ENCODE results near the gene IL25. TPM values are rescaled to one million over a fixed set of nuclear protein-coding genes. Genes with fewer than 3 reads are reported as not detected.

The IL25 gene
- total and polyA plus RNA-seq, 10 of the 15 experiments (the other 5 are each of a cell fraction or from before 2014, with no cell fraction given) = not detected

GRCh38 chr14:23327947-23328744 is 44.5 kb upstream of the IL25 start:
- 42% methylated on average over 4 of the region's 4 CpGs for WGBS (ENCODE audit: insufficient coverage, insufficient replicate concordance, low lambda C conversion rate, missing lambda C conversion rate)
- H3K4me3 ChIP-seq = no peak overlapping the region
- RAD21 ChIA-PET (ENCODE audit: unreplicated experiment) = interaction anchor here (1.1 to 2.1 kb wide), 3 partner anchors 18 to 60 kb away, joined by 3 to 10 read pairs (median 5); no protein-coding TSS in a partner anchor
- in situ Hi-C loops (cut with MboI) (no loop called here), intact Hi-C loops (cut with micrococcal nuclease; ENCODE audit: unreplicated experiment) (loop anchor here (1.0 to 2.0 kb wide), 2 partner anchors 52 to 63 kb away; no protein-coding TSS in a partner anchor)
- BruUV-seq (replicated peaks) = no TSS peak
- H3K79me2 ChIP-seq (ENCODE audit: control insufficient read depth, insufficient read depth, low read length) = peaks cover 5% of the 10 kb centered on the region
- no peak for TF ChIP-seq BHLHE40 (IDR thresholded peaks at IDR 0.05; ENCODE audit: borderline replicate concordance in 1 of 2, low read depth in 2 of 2, low read length in 1 of 2)
- 0 out of 2 replicates have a peak, but pooled peaks have one; percentile 5 for TF ChIP-seq BACH1 (IDR thresholded peaks at IDR 0.05; ENCODE audit: borderline replicate concordance)
- no peak for TF ChIP-seq NFIC (IDR thresholded peaks at IDR 0.05; ENCODE audit: low read depth, low read length)
- TF ChIP-seq RAD21 (IDR thresholded peaks at IDR 0.05; ENCODE audit: insufficient read depth, low read depth, low read length) = peak; percentile 77
- TF ChIP-seq SMC3 (IDR thresholded peaks at IDR 0.05; ENCODE audit: borderline replicate concordance, low read length) = peak; percentile 61; the same call in 1 of the 2 replicates
- no peak for TF ChIP-seq EED (IDR thresholded peaks at IDR 0.05; ENCODE audit: low read depth)
- TF ChIP-seq, protein P1, sequence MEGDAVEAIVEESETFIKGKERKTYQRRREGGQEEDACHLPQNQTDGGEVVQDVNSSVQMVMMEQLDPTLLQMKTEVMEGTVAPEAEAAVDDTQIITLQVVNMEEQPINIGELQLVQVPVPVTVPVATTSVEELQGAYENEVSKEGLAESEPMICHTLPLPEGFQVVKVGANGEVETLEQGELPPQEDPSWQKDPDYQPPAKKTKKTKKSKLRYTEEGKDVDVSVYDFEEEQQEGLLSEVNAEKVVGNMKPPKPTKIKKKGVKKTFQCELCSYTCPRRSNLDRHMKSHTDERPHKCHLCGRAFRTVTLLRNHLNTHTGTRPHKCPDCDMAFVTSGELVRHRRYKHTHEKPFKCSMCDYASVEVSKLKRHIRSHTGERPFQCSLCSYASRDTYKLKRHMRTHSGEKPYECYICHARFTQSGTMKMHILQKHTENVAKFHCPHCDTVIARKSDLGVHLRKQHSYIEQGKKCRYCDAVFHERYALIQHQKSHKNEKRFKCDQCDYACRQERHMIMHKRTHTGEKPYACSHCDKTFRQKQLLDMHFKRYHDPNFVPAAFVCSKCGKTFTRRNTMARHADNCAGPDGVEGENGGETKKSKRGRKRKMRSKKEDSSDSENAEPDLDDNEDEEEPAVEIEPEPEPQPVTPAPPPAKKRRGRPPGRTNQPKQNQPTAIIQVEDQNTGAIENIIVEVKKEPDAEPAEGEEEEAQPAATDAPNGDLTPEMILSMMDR (IDR thresholded peaks at IDR 0.05 in 2 of 3, conservative IDR thresholded peaks at IDR 0.05 in 1 of 3; ENCODE audit: control insufficient read depth in 2 of 3, extremely low read depth in 1 of 3, insufficient read depth in 1 of 3, low read depth in 3 of 3, low read length in 3 of 3) = peak; percentile 79 to 83 (median 82)
- TF ChIP-seq TBL1XR1 (IDR thresholded peaks at IDR 0.05; ENCODE audit: low read depth, low read length) = no peak
- TF ChIP-seq ZNF24 (IDR thresholded peaks at IDR 0.05) = no peak
- TF ChIP-seq NR2F1 (conservative IDR thresholded peaks at IDR 0.05) = no peak
- no peak overlapping the region for H3K4me2 ChIP-seq (ENCODE audit: control insufficient read depth, insufficient read depth)
- CTCF ChIA-PET = interaction anchor here (0.7 to 3.1 kb wide), 10 partner anchors 29 to 235 kb away, joined by 3 to 34 read pairs (median 7); partner anchors contain the start of gene NGDN
- peaks cover 1% of the 10 kb centered on the region; the same call in 1 of the 2 replicates for H3K4me1 ChIP-seq (ENCODE audit: control insufficient read depth, insufficient read depth, low read length)
- H3K27me3 ChIP-seq (replicated peaks in 1 of 2; ENCODE audit: control insufficient read depth in 2 of 2, insufficient read depth in 2 of 2, low read length in 1 of 2) = no peaks in the 10 kb centered on the region
- SMC1A ChIA-PET (ENCODE audit: uncharacterized antibody, unreplicated experiment) = interaction anchor here (0.6 to 2.1 kb wide), 4 partner anchors 19 to 321 kb away, joined by 3 to 4 read pairs (median 4); no protein-coding TSS in a partner anchor
- no peak overlapping the region for H3K27ac ChIP-seq (ENCODE audit: control insufficient read depth, insufficient read depth)
- no peaks in the 10 kb centered on the region for H4K20me1 ChIP-seq (ENCODE audit: control insufficient read depth, insufficient read depth)
- ATAC-seq = peak; percentile 90
- H3K9me3 ChIP-seq (replicated peaks; ENCODE audit: control insufficient read depth, insufficient read depth, low read length) = no peaks in the 10 kb centered on the region
- peak; percentile 93 for FAIRE-seq
- DNase-seq (ENCODE audit: low read depth, low spot score) = no peak
- no peak overlapping the region for H3K9ac ChIP-seq (ENCODE audit: control insufficient read depth, insufficient read depth, low read length)
- H2AFZ ChIP-seq (ENCODE audit: control insufficient read depth, low read depth, low read length) = no peak overlapping the region
- peaks cover 10 to 12% of the 10 kb centered on the region in 2 experiments for H3K36me3 ChIP-seq (ENCODE audit: control insufficient read depth in 2 of 2, insufficient read depth in 2 of 2, low read length in 1 of 2)
- POLR2A ChIA-PET = no interaction called here

Measured in GM12878 (cell line).